ENCODE results near the gene TRIM17. TPM values are rescaled to one million over a fixed set of nuclear protein-coding genes. Genes with fewer than 3 reads are reported as not detected.

Gene TRIM17
- total RNA-seq, 2 experiments from 2014 or later = 0.73 to 0.96 TPM

DNA sequence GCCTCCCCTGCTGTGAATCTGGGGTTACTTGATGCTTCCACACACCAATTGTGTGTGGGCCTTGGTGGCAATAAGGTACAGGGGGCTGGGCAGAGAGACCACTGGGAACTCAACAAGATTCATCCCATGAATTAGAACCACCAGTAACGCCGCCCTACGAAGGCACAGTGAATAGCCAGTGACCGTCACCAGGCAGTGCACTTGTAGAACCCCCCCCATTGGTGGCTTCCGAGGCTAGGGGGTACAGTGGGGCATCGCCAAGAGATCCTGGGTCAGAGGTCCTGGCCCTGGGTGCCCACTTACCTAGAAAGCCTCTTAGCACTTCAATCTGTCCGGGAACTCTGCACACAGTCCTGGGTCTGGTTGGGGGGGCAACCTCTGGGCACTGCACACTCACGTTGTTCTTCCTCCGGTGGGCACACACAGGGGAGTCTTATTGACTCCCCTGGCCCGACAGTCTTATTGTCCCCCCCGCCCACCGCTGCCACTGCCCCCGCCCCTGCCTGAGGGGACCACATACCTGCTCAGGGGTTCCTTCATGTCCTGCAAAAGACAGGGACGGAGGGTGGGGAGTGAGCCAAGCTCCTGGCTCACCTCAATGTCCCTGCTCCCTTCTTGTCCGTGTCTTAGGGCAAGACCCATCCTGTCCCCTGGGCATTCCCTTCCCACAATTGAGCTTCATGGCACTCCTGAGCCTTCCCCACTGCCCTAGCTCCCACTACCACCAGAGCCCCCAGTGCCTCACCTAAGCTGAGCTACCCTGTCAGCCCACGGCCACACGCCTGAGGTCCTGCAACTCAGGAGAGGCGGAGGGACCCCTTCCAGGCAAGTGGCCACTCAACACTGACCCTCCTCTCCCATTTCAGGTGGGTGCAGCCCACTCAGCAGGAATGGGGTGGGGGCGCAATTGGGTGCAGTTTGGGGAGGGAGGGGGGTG lies 7.5 kb downstream of the TRIM17 start:
- intact Hi-C loops (cut with DNase I, micrococcal nuclease) = loop anchor here in 1 of 2 experiments (2.0 to 10.0 kb wide), 5 partner anchors 46 to 304 kb away; partner anchors contain the start of genes C1orf35, IBA57 and MRPL55
- no peak for ATAC-seq (ENCODE audit: poor library complexity)
- peak overlapping the region; percentile 49 for H3K27ac Mint-ChIP-seq
- H3K27ac ChIP-seq (ENCODE audit: low read depth in 1 of 2, low read length in 2 of 2) = no peak overlapping the region
- DNase-seq = no peak
- ChIA-PET POLR2A (no interaction called here), CTCF (no interaction called here)
- no peak for TF ChIP-seq CTCF (IDR thresholded peaks at IDR 0.05)
- H3K9me3 Mint-ChIP-seq = no peaks in the 10 kb centered on the region
- H3K27me3 Mint-ChIP-seq = no peaks in the 10 kb centered on the region
- peak overlapping the region; percentile 88 for H3K4me3 Mint-ChIP-seq
- H3K4me3 ChIP-seq (ENCODE audit: low read length) = no peak overlapping the region
- no peaks in the 10 kb centered on the region for H3K9me3 ChIP-seq (ENCODE audit: control insufficient read depth in 1 of 2, insufficient read depth in 1 of 2, low read length in 2 of 2)
- H3K4me1 Mint-ChIP-seq (ENCODE audit: low read depth) = peaks cover 18% of the 10 kb centered on the region
- peaks cover 10% of the 10 kb centered on the region for H3K36me3 Mint-ChIP-seq (ENCODE audit: low read depth)
- peaks cover 32% of the 10 kb centered on the region for H3K4me1 ChIP-seq (ENCODE audit: insufficient read depth, low read length)
- no peaks in the 10 kb centered on the region for H3K36me3 ChIP-seq (ENCODE audit: insufficient read depth, low read length)
- H3K27me3 ChIP-seq (ENCODE audit: control insufficient read depth in 1 of 2, insufficient read depth in 2 of 2, low read length in 2 of 2) = no peaks in the 10 kb centered on the region

DNA sequence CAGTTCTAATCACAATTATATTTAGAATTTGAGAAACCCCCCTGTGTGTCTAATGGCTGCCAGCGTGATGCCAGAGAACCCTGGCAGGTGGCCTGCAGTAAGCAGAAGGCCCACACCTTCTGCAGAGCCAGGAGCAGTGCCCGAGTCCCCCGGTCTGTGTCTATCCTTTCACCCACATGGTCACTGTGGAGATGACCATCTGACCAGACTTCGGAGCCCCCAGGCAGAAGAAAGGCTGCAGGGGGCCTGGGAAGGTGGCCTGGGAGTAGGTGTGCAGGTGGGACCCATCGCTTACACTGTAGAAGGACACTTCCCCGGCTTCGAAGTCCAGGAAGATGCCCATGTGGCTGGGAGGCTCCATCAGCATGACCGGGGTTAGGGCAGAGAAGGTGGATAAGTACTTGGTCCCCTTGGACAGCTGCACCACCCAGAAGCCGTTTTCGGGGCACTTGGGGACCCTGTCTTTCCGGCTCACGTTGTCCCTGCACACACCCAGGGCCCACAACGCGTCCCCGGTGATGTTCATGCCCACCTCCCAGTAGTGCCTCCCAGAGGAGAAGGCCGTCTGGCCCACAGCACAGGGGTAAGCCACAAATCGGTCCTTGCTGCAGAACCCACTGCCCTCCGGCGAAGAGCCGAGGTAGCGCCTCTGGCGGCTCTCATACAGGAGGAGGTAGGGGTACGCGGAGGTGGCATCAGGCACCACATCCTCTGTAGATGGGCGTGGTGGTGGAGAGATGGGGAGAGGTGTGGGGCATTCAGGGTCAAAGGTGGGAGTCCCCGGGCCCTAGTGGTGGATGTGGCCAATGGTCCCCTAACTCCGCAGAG lies 8.4 kb downstream of the TRIM17 start:
- Mint-ChIP-seq H3K27me3 (no peaks in the 10 kb centered on the region), H3K4me3 (peak overlapping the region; percentile 88), H3K9me3 (no peaks in the 10 kb centered on the region), H3K36me3 (ENCODE audit: low read depth) (peaks cover 17% of the 10 kb centered on the region), H3K27ac (peak overlapping the region; percentile 49), H3K4me1 (ENCODE audit: low read depth) (peaks cover 27% of the 10 kb centered on the region)
- peaks cover 2% of the 10 kb centered on the region for H3K36me3 ChIP-seq (ENCODE audit: insufficient read depth, low read length)
- H3K27ac ChIP-seq (ENCODE audit: low read depth in 1 of 2, low read length in 2 of 2) = no peak overlapping the region
- peaks cover 41% of the 10 kb centered on the region for H3K4me1 ChIP-seq (ENCODE audit: insufficient read depth, low read length)
- H3K4me3 ChIP-seq (ENCODE audit: low read length) = no peak overlapping the region
- no peak for TF ChIP-seq CTCF (IDR thresholded peaks at IDR 0.05)
- ChIA-PET POLR2A (no interaction called here), CTCF (no interaction called here)
- intact Hi-C loops (cut with DNase I, micrococcal nuclease) = loop anchor here in 1 of 2 experiments (2.0 to 10.0 kb wide), 5 partner anchors 47 to 303 kb away; partner anchors contain the start of genes C1orf35, IBA57 and MRPL55
- DNase-seq (no peak), ATAC-seq (ENCODE audit: poor library complexity) (no peak)
- H3K9me3 ChIP-seq (ENCODE audit: control insufficient read depth in 1 of 2, insufficient read depth in 1 of 2, low read length in 2 of 2) = no peaks in the 10 kb centered on the region
- H3K27me3 ChIP-seq (ENCODE audit: control insufficient read depth in 1 of 2, insufficient read depth in 2 of 2, low read length in 2 of 2) = no peaks in the 10 kb centered on the region

Data from CD4-positive, alpha-beta T cell (primary cell).